B cell (primary cell): ENCODE data around the gene HLA-C.

Experiments used
- CTCF ChIP-seq: fragments of 200-600 bp; IDR thresholded peaks from one replicate; pipeline ENCODE4 v1.8.0; 2022; ENCODE audit warnings: antibody characterized with exemption, mild to moderate bottlenecking
- EZH2 ChIP-seq: IDR thresholded peaks from 2 replicates; pipeline ENCODE4 v1.6.1; 2012; ENCODE audit warnings: borderline replicate concordance, low read depth, mild to moderate bottlenecking, moderate library complexity, low read length; ENCODE audit not compliant: insufficient read depth, poor library complexity, severe bottlenecking

- TF ChIP-seq EZH2 (no peak), CTCF (no peak)
Observed at GRCh38 chr6:31243508-31243907, 28.4 kb downstream of the HLA-C start.
